CD14-positive monocyte (primary cell): ENCODE data around the gene STING1. TPM values are rescaled to one million over a fixed set of nuclear protein-coding genes. Genes with fewer than 3 reads are reported as not detected.
A peak's percentile ranks its signal among the peaks of the same experiment; 100 is the strongest.
"Not testable (repeated sequence)": the region's sequence is repeated elsewhere in the genome, so short reads cannot be mapped to it uniquely, and the experiment has no call there.

Experiments used
- DNase-seq, 3 donors: peaks; one replicate each; pipeline ENCODE4 v3.0.0-alpha.2; 2011 to 2022
- H2AFZ ChIP-seq: 2 replicates; pipeline ENCODE4 v1.6.0; 2012; ENCODE audit warnings: mild to moderate bottlenecking, low read depth, low read length, inconsistent platforms; ENCODE audit not compliant: insufficient read depth, poor library complexity, severe bottlenecking
- H3K27ac ChIP-seq, 2 donors: 1 replicate in 1 of 2; 2 replicates in 1 of 2; pipeline ENCODE4 v1.5.1; 2012 to 2013; ENCODE audit warnings: low read length in 2 of 2, control low read depth in 1 of 2, inconsistent platforms in 1 of 2, low read depth in 1 of 2, mild to moderate bottlenecking in 1 of 2
- H3K27me3 ChIP-seq, 2 donors: one replicate each; pipeline versions ENCODE4 v1.6.0 to v1.6.1; 2011 to 2013; ENCODE audit warnings: low read length in 2 of 2; ENCODE audit not compliant: control insufficient read depth in 2 of 2, insufficient read depth in 2 of 2
- H3K36me3 ChIP-seq, 2 donors: replicated peaks in 1 of 2; 1 replicate in 1 of 2; 2 replicates in 1 of 2; pipeline versions ENCODE4 v1.5.1 to v1.6.1; 2012 to 2013; ENCODE audit warnings: low read length in 2 of 2, control low read depth in 1 of 2, inconsistent platforms in 1 of 2, mild to moderate bottlenecking in 1 of 2; ENCODE audit not compliant: insufficient read depth in 2 of 2, control insufficient read depth in 1 of 2
- H3K4me1 ChIP-seq, 2 donors: 1 replicate in 1 of 2; 2 replicates in 1 of 2; pipeline versions ENCODE4 v1.5.1 to v1.6.1; 2012 to 2013; ENCODE audit warnings: low read length in 2 of 2, control low read depth in 1 of 2, inconsistent platforms in 1 of 2, mild to moderate bottlenecking in 1 of 2, moderate library complexity in 1 of 2; ENCODE audit not compliant: insufficient read depth in 2 of 2, control insufficient read depth in 1 of 2
- H3K4me2 ChIP-seq: replicated peaks from 2 replicates; pipeline ENCODE3; 2012; ENCODE audit warnings: low read length, moderate library complexity, mild to moderate bottlenecking; ENCODE audit not compliant: poor library complexity, severe bottlenecking; ENCODE audit errors: extremely low read depth
- H3K4me3 ChIP-seq, 3 experiments: fragments of 200-600 bp in 1 of 3; sonication (generic) in 1 of 3; replicated peaks in 1 of 3; 1 replicate in 2 of 3; 2 replicates in 1 of 3; pipeline ENCODE4 v1.5.1; 2011 to 2013; ENCODE audit warnings: low read length in 3 of 3, mild to moderate bottlenecking in 3 of 3, control low read depth in 2 of 3, low read depth in 2 of 3, inconsistent platforms in 1 of 3, moderate library complexity in 1 of 3
- H3K79me2 ChIP-seq: 2 replicates; pipeline ENCODE4 v1.6.0; 2012; ENCODE audit warnings: mild to moderate bottlenecking, control low read depth, inconsistent platforms, low read length, moderate library complexity; ENCODE audit not compliant: insufficient read depth
- H3K9ac ChIP-seq: 2 replicates; pipeline ENCODE4 v1.6.0; 2017; ENCODE audit warnings: low read length, mild to moderate bottlenecking; ENCODE audit not compliant: insufficient read depth, poor library complexity, severe bottlenecking
- H3K9me3 ChIP-seq, 2 donors: replicated peaks in 1 of 2; 1 replicate in 1 of 2; 2 replicates in 1 of 2; pipeline versions ENCODE4 v1.5.1 to v1.6.1; 2012 to 2013; ENCODE audit warnings: low read length in 2 of 2, control low read depth in 1 of 2; ENCODE audit not compliant: control insufficient read depth in 1 of 2, insufficient read depth in 1 of 2
- H4K20me1 ChIP-seq: 2 replicates; pipeline ENCODE4 v1.6.0; 2012; ENCODE audit warnings: mild to moderate bottlenecking, low read length, control low read depth, moderate library complexity; ENCODE audit not compliant: insufficient read depth
- H3K27ac Mint-ChIP-seq, 7 donors: one replicate each; pipeline ENCODE4 v1.8.0; 2020; ENCODE audit warnings: mild to moderate bottlenecking in 7 of 7, mixed read lengths in 7 of 7, moderate library complexity in 6 of 7, inconsistent platforms in 2 of 7
- H3K27me3 Mint-ChIP-seq, 3 donors: one replicate each; pipeline ENCODE4 v1.8.0; 2021 to 2022; ENCODE audit warnings: low read depth in 3 of 3, mild to moderate bottlenecking in 3 of 3, mixed read lengths in 3 of 3, moderate library complexity in 3 of 3, inconsistent platforms in 1 of 3
- H3K36me3 Mint-ChIP-seq, 2 donors: one replicate each; pipeline ENCODE4 v1.8.0; 2020; ENCODE audit warnings: mixed read lengths in 2 of 2, inconsistent platforms in 1 of 2, mild to moderate bottlenecking in 1 of 2
- H3K4me1 Mint-ChIP-seq: one replicate; pipeline ENCODE4 v1.8.0; 2020; ENCODE audit warnings: mild to moderate bottlenecking, mixed read lengths
- H3K4me3 Mint-ChIP-seq, 2 donors: one replicate each; pipeline ENCODE4 v1.8.0; 2020; ENCODE audit warnings: mild to moderate bottlenecking in 2 of 2, mixed read lengths in 2 of 2, moderate library complexity in 1 of 2
- H3K9me3 Mint-ChIP-seq, 7 donors: one replicate each; pipeline ENCODE4 v1.8.0; 2020 to 2022; ENCODE audit warnings: mixed read lengths in 7 of 7, mild to moderate bottlenecking in 6 of 7, moderate library complexity in 6 of 7, inconsistent platforms in 2 of 7
- CTCF ChIP-seq: fragments of 200-600 bp; IDR thresholded peaks from one replicate; pipeline ENCODE4 v1.8.0; 2022; ENCODE audit warnings: antibody characterized with exemption, mild to moderate bottlenecking
- WGBS: methylation state at CpG from one replicate; pipeline ENCODE4 v1.1.5; 2013; ENCODE audit warnings: missing lambda C conversion rate; ENCODE audit not compliant: insufficient coverage; 5-methylcytosine and 5-hydroxymethylcytosine counted together
- intact Hi-C, 2 donors: fragments of 100-400 bp; cut with micrococcal nuclease; formaldehyde crosslinking; loops; one replicate each; pipeline versions ENCODE4 v1.15.0 to v1.15.1; 2023
- polyA plus RNA-seq, 3 donors: library from polyadenylated mRNA; depleted of rRNA in 1 of 3; unstranded in 2 of 3; stranded (reverse) in 1 of 3; fragments of 300-500 nt in 2 of 3; fragments of >200 nt in 1 of 3; fragmentation: Illumina TruSeq in 2 of 3; gene quantifications; 1 replicate in 2 of 3; 2 replicates in 1 of 3; pipeline ENCODE4 v1.2.3, GENCODE V29; 2012 to 2021

The STING1 gene
- polyA plus RNA-seq, 3 donors: 83.7 to 225 (median 115) TPM

DNA sequence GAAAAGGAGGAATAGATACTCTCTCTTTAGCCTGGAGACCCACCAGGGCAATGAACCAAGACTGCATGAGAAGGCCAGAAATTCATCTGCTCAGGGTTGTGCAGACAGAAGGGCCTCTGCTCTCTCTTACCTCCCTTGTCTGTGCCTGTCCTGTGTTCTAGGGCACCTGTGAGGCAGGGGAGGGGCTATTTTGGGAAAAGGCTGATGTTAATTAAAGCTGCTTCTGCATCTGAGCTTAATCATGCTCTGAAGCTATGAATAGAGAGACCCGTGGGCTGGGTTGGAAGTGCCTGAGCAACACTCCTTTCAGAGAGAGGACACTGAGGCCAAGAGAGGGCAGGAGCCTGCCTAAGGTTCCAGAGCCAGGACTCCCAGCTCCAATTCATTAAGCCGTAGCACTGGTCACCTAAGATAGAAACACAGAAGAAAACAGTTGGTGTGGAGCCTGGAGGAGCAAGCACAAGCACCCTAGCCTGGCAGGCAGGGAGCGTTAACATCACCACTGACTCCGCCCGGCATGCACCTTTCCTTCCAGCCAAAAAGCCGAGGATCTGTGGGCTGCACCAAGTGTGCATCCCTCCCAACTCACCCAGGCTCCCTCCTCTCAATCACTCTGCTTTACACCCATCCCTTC, 31.4 kb upstream of the STING1 start:
- H3K27ac Mint-ChIP-seq: no peak overlapping the region
- H3K4me2 ChIP-seq: no peak overlapping the region
- peaks cover 1 to 9% (median 2%) of the 10 kb centered on the region in 3 donors for H3K27me3 Mint-ChIP-seq
- no peak for DNase-seq
- H3K4me1 Mint-ChIP-seq: peaks cover 39% of the 10 kb centered on the region
- H4K20me1 ChIP-seq: no peaks in the 10 kb centered on the region
- peaks cover 0 to 3% of the 10 kb centered on the region in 2 donors for H3K9me3 ChIP-seq
- peaks cover 0 to 4% of the 10 kb centered on the region in 2 donors for H3K36me3 Mint-ChIP-seq
- no peak overlapping the region for H3K4me3 ChIP-seq
- peaks cover 0 to 8% (median 6%) of the 10 kb centered on the region in 7 donors for H3K9me3 Mint-ChIP-seq
- H3K79me2 ChIP-seq: no peaks in the 10 kb centered on the region
- H3K4me1 ChIP-seq: peaks cover 33% of the 10 kb centered on the region in 2 donors
- no peaks in the 10 kb centered on the region for H3K36me3 ChIP-seq
- H3K27ac ChIP-seq: no peak overlapping the region
- H3K27me3 ChIP-seq: no peaks in the 10 kb centered on the region
- H3K9ac ChIP-seq: no peak overlapping the region
- H2AFZ ChIP-seq: no peak overlapping the region
- no peak overlapping the region for H3K4me3 Mint-ChIP-seq
- TF ChIP-seq CTCF: peak; percentile 32
- intact Hi-C loops: loop anchor here (1.0 to 2.0 kb wide), 2 partner anchors 90 to 91 kb away; no protein-coding TSS in a partner anchor
- WGBS: 95% methylated on average over 6 of the region's 6 CpGs

- 90% methylated on average over 4 of the region's 5 CpGs for WGBS
- peaks cover 33% of the 10 kb centered on the region for H3K4me1 Mint-ChIP-seq
- not testable (repeated sequence) for H3K4me3 Mint-ChIP-seq
These were observed 30.9 kb upstream of the STING1 start for GRCh38 chr5:139513434-139513833.

More at GRCh38 chr5:139513434-139513833, 30.9 kb upstream of the STING1 start:
- H3K36me3 Mint-ChIP-seq, H3K27me3 ChIP-seq, H3K9ac ChIP-seq, H3K36me3 ChIP-seq, H3K9me3 Mint-ChIP-seq, H3K4me2 ChIP-seq, H4K20me1 ChIP-seq, H3K79me2 ChIP-seq, H3K27me3 Mint-ChIP-seq, H2AFZ ChIP-seq, H3K9me3 ChIP-seq, H3K27ac ChIP-seq, H3K4me3 ChIP-seq: not testable (repeated sequence)
- intact Hi-C loops: loop anchor here in 1 of 2 donors (1.0 kb wide), 1 partner anchor 89 kb away; no protein-coding TSS in a partner anchor
- peak; percentile 80 to 88 (median 85) for DNase-seq
- peaks cover 29 to 30% of the 10 kb centered on the region in 2 donors for H3K4me1 ChIP-seq
- peak; percentile 76 for TF ChIP-seq CTCF
- peak overlapping the region in 3 of 7 donors; percentile 24 to 51 (median 38) for H3K27ac Mint-ChIP-seq
